GM19099 (cell line): Measurements from ENCODE around the gene SMC2.

ENCODE experiments used
- POLR2A ChIP-seq: IDR thresholded peaks from 3 replicates; pipeline ENCODE4 v1.6.1; 2011; ENCODE audit warnings: low read depth; ENCODE audit not compliant: insufficient read length; ENCODE audit errors: extremely low read depth

The SMC2 gene

DNA sequence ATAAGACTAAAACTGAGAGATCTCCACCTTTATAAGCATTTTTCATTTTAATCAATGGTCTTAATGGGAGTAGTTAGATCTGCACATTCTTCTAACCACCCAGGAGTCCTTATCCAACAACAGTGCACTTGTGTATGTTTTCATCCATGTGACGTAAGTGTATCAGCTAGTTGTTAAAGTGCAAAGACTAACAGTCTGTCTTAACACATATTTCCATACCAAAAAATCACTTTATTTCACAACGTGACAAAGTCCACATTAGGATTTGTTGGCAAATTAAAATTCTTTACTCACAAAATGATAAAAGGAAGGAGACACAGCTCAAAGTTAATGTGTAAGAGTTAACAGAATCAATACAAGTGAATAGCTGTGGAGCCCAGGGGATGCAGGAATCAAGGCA, 1.9 kb upstream of the SMC2 start:
- TF ChIP-seq POLR2A, result no peak

DNA sequence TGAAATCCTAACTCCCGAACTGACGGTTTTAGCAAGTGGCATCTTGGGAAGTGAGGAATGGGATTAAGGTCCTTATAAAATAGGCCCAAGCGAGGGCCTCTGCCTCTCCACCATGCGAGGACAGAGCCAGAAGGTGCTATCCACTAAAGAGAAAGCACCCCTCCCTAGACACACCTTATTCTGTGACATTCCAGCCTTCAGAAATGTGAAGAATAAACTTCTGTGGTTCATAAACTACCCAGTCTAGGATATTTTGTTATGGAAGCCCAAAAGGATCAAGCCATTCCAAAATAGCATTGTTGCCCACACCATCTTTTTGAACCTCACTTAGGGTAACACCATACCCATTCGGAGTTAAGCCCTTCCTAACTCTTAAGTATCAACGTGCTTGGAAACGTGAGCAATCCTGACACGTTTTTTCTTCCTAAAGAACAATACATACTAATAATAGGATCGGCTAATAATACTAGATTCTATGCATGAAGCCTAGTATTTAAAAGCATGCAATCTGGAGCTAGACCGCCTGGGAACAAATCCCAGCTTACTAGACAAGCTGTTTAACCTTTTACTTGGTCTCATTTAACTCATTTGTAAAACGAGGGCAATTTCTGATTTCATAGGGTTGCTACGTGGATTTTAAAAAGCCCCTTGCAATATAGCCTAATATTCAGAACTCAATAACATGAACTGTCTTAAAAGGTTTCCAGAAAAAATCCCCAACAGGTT, 1.1 kb upstream of the SMC2 start:
- TF ChIP-seq POLR2A, result no peak

DNA sequence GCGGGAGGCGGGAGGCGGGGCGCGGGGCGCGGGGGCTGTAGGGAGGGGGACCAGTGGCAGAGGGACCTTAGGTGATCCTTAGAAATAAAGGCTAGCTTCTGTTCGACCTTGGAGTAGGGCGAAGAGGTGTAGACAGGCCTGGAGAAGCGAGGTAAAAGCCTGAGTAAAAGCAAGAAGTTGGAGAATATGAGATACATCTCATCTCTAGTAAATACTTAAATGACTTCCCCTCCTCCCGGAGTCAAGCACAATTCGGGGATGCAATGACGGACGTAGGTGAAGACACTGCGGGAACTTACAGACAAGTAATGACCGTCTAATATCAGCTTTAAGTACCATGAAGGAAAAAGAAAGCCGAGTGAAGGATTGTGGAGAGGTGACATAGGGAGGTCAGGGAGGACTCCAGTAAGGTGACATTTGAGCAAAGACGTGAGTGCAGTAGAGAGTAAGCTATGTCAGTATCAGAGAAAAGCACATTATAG, 466 bp downstream of the SMC2 start:
- no peak for TF ChIP-seq POLR2A

DNA sequence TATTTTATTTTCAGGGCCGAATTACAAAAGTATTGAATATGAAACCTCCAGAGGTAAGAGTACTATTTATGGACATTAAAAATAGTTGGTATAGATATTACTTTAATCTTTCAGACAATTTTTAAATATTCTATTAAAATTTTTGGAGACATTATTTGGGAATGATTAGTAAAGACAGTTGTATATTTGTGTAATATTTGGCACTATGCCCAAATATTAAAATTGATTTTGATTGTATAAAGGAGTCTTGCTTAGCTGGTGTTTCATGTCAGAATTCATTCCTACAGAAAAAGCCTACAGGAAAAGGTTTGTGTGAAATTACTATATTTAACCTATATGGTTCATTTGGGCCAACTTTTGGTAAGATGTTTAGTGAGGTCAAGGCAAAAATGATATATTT, 5.5 kb downstream of the SMC2 start:
- TF ChIP-seq POLR2A, result no peak

DNA sequence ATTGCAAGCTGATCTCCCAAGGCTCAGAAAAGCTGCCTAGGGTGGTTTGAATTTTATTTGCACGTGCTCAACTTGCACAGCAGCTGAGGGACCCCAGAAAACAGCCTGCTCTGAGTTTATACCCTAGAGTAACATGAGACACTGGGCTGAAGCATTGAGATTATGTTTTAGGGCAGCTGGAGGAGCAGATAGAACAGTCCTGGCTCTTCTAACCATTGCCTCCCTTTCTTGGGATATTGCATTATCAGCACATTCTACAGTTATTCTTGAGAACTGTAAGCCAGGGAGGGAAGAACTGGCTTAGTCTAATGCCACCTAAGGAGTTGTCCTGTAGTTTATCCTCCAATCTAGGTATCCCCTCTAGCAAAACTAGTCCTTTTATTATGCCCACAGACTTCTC, 10.3 kb downstream of the SMC2 start:
- no peak for TF ChIP-seq POLR2A

- TF ChIP-seq POLR2A, result no peak
Observed at GRCh38 chr9:104107799-104108198, 13.7 kb downstream of the SMC2 start.

- TF ChIP-seq POLR2A, result no peak
Observed at GRCh38 chr9:104108315-104108714, 14.2 kb downstream of the SMC2 start.

GRCh38 chr9:104110509-104110908, 16.4 kb downstream of the SMC2 start:
- TF ChIP-seq POLR2A, result no peak

DNA sequence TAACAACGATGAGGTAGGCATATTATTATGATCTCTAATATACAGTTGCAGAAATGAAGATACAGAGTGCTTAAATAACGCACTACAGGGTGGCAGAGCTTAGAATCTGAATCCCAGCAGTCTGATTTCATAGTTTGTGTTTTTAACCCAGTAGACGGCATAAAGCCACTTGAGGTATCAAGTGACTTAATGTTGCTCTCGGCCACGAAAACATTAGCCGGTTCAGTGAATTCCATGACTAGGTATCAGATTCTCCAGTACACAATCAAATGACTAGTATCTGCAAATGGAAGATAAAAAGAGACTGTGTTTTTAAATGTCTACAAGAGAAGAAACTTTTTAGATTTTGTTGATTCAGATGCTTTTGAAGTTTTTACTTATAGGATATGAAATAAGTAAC, 24.8 kb downstream of the SMC2 start:
- TF ChIP-seq POLR2A, result no peak

DNA sequence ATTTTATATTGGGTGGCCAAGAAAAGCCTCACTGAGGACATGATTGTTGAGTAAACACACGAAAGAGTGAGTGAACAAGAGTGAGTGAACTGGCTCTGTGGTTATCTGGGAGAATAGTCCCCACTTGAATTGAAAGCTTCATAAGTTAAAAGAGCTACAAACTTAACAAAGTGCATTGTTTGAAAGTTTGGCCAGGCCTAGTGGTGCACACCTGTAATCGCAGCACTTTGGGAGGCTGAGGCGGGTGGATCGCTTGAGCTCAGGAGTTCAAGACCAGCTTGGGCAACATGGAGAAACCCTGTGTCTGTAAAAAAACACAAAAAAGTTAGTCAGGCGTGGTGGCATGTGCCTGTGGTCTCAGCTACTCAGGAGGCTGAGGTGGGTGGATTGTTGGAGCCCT, 26.9 kb downstream of the SMC2 start:
- TF ChIP-seq POLR2A, result no peak

DNA sequence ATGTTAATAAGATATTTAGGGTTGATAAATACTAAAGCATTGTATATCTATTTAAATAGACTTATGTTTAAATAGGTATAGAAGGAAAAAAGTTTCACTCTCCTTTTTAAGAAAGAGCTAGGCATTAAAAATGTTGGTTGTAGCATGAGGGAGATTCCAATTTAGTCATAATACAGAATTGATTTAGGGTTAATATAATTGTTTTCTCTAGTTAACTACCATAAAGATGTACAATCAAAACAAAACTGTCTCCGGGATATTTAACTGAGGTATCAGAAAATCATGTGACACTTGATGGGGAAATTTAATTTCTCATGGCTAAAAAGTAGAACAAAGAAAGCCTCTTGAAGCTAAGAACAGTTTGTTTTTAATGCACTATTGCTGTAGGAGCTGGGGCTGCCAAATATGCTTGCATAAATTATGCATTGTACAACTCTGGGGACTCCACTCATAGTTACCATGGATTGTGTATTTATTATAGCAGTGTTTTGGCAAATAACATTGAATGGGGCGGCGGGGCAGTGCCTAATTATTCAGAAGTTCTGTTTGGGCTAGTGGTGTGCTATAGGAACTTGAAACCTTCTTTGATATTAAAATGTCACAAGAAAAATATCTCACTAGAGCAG, 44.2 kb downstream of the SMC2 start:
- TF ChIP-seq POLR2A, result no peak

DNA sequence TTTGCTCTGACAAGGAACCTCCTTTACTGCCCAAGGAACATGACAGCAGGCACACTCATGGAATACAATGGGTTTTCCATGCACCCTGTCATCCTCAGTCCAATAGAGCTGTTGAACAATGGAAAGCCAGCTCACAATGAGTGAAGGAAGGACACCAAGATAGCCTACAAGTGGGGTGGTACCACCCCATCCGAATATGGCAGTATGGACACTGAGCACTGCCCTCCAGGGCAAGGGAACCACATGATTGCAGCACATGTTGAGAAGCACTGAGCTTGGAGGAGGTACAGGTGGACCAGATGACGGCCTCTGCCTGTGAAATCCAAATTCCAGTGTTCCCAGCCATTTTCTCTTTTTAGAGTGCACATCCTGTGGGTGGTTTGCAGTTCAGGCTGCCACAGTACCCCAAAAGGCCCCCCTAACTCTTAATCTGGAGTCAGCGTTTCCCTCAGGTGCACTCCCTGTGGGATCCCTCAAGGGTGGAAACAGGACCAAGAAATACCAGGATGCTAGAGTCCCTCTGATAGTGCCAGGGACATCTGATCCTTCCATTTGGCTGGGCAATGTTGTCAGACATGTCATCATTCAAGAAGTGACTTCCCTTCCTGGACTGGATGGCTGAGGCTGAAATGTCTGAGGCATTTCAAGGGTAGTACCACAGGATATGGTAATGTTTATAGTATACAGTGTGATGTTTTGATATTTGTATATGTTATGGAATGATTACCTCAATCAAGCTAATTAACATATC, 48.9 kb downstream of the SMC2 start:
- TF ChIP-seq POLR2A, result no peak

DNA sequence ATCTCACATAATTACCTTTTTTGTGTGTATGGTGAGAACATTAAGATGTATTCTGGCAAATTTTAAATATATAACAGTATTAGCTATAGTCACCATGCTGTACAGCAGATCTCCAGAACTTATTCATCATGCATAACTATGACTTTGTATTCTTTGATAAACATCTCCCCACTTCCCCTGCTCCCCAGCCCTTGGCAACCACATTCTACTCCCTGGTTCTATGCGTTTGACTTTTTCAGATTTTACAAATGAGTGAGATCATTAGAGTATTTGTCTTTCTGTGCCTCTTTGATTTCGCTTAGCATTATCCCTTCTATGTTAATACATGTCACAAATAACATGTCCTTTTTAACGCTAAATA, 49.4 kb downstream of the SMC2 start:
- no peak for TF ChIP-seq POLR2A

DNA sequence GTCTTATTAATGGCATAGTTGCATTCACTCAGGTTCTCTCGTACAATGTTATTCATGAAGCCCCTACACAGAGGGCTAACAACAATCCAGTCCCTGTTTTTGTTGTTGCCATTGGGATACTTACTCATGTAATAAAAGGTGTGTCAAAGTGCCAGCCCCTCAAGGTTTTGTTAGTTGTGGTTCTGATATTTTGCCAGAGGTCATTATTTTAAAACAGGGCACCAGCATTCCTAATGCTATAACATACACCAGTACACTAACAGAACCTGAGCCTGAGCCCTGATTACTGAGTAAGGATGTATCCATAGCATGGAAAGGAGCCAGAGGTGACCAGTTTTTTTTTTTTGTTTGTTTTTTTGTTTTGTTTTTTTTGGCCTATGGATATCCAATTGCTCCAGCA, 50.2 kb downstream of the SMC2 start:
- no peak for TF ChIP-seq POLR2A

- TF ChIP-seq POLR2A, result no peak
Observed at GRCh38 chr9:104173067-104173466, 79.0 kb downstream of the SMC2 start.
